Ovary (tissue), 9 donors: Measurements from ENCODE around the gene MBD4. TPM values are rescaled to one million over a fixed set of nuclear protein-coding genes. Genes with fewer than 3 reads are reported as not detected.

ENCODE experiments used
- DNase-seq, 5 donors: peaks; one replicate each; pipeline ENCODE4 v3.0.0-alpha.2; 2019 to 2020
- H3K27ac ChIP-seq, 2 donors: fragments of 200-600 bp; one replicate each; pipeline versions ENCODE4 v1.5.1 to v1.8.0; 2019 to 2022
- H3K27me3 ChIP-seq: fragments of 200-600 bp; one replicate; pipeline ENCODE4 v1.8.0; 2022
- H3K36me3 ChIP-seq: fragments of 200-600 bp; sonication (generic); one replicate; pipeline ENCODE4 v1.5.1; 2019
- H3K4me1 ChIP-seq: one replicate; pipeline ENCODE4 v1.8.1; 2013; ENCODE audit warnings: mild to moderate bottlenecking, moderate library complexity; ENCODE audit not compliant: insufficient read depth
- H3K4me3 ChIP-seq: fragments of 200-600 bp; sonication (generic); one replicate; pipeline ENCODE4 v1.5.1; 2017
- H3K9me3 ChIP-seq, 2 donors: fragments of 200-600 bp in 1 of 2; sonication (generic) in 1 of 2; one replicate each; pipeline versions ENCODE4 v1.5.1 to v1.8.1; 2013 to 2019; ENCODE audit warnings: mild to moderate bottlenecking in 1 of 2, moderate library complexity in 1 of 2
- EP300 ChIP-seq: sonication (generic); formaldehyde crosslinking; IDR thresholded peaks from one replicate; pipeline ENCODE4 v1.6.1; 2017; ENCODE audit warnings: antibody characterized with exemption
- POLR2A ChIP-seq: fragments of 450-650 bp; IDR thresholded peaks from one replicate; pipeline ENCODE4 v1.6.1; 2017; ENCODE audit warnings: antibody characterized with exemption, mild to moderate bottlenecking, moderate library complexity
- WGBS, 3 donors: extraction: QIAGEN DNeasy Blood & Tissue Kit in 1 of 3; methylation state at CpG; one replicate each; pipeline versions ENCODE4 v1.1.5 to v1.1.7; 2013 to 2017; 5-methylcytosine and 5-hydroxymethylcytosine counted together
- intact Hi-C, 4 donors: fragments of 100-400 bp; cut with DNase I; formaldehyde crosslinking; loops; one replicate each; pipeline versions ENCODE4 v1.11.0 to v1.15.1; 2022 to 2023
- polyA plus RNA-seq, 2 donors: library from polyadenylated mRNA; stranded (reverse); fragments of 200-250 nt in 1 of 2; fragments of 350-450 nt in 1 of 2; fragmentation: Illumina TruSeq in 1 of 2; extraction: RNeasy Lipid Tissue Mini Kit (QIAGEN cat#74804) in 1 of 2; gene quantifications; one replicate each; pipeline ENCODE4 v1.2.3, GENCODE V29; 2013 to 2014
- total RNA-seq, 7 donors: library from RNA; depleted of rRNA in 2 of 7; stranded (reverse); fragments of >200 nt in 2 of 7; fragmentation: NEBNext Ultra II Directional in 3 of 7; extraction: Animal tissue kit (Norgen Biotek cat#: 25700) in 3 of 7; gene quantifications; one replicate each; pipeline versions ENCODE4 v1.1.0 to v1.2.4, GENCODE V29; 2016 to 2023
- TF ChIP-seq, protein P1 (sequence below), 3 donors: fragments of 450-650 bp in 2 of 3; fragments of 200-600 bp in 1 of 3; IDR thresholded peaks; one replicate each; pipeline versions ENCODE4 v1.5.1 to v1.8.0; 2016 to 2022; ENCODE audit warnings: antibody characterized with exemption in 3 of 3, mild to moderate bottlenecking in 1 of 3
- donor health status: DM: no; HTN: no; CAD: no; lungs with moderate emphysema.
- donor health status: DM: no; HTN: no; CAD: no.
- donor health status: Bipolar disorder and iron deficiency.
- donor health status: DM: yes; HTN: yes; CAD: no.
- donor health status: DM: no; HTN: no; CAD: no.
- donor health status: DM: yes; HTN: yes; CAD: no.

MBD4 gene
- total and polyA plus RNA-seq, 9 donors = 19.5 to 60.0 (median 29.2) TPM

DNA sequence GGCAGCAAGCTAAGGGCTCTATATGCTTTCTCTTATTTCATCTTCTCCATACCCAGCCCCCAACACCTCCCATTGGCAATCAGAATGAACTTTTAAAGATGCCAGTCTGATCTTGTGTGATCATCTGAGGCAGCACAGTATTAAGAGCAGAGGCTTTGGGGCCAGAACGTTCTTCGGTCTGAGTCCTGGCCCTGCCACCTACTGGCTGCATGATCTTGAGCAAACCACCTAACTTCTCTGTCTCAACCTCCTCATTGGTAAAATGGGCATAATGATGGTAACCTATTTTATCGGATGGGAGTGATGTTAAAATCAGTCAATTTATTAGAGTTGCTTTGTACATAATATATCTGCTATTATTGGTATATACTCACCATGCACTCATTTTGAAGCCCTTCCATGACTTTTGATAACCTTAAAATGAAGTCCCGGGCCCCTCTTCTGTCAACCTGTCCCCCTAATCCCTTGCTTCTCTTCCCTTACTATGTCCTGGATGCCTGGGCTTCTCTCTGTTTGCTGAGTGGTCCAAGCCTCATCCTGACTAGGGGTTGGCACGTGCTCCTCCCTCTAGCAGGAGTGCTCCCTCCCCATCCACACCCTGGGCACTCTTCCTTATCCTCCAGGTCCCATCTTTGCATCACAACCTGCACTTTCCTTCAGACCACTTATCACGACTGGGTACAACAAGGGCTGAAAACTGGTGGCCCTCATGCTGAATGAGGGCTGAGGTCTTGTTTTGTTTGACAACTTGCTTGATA is 17.6 kb downstream of the MBD4 start:
- 76 to 81% (median 80%) methylated on average over 6 of the region's 6 CpGs for WGBS, 3 donors
- Histone ChIP-seq H3K27me3 (no peaks in the 10 kb centered on the region), H3K9me3 (no peaks in the 10 kb centered on the region), H3K4me1 (peaks cover 6% of the 10 kb centered on the region), H3K36me3 (no peaks in the 10 kb centered on the region), H3K27ac (no peak overlapping the region), H3K4me3 (no peak overlapping the region)
- TF ChIP-seq, protein P1, sequence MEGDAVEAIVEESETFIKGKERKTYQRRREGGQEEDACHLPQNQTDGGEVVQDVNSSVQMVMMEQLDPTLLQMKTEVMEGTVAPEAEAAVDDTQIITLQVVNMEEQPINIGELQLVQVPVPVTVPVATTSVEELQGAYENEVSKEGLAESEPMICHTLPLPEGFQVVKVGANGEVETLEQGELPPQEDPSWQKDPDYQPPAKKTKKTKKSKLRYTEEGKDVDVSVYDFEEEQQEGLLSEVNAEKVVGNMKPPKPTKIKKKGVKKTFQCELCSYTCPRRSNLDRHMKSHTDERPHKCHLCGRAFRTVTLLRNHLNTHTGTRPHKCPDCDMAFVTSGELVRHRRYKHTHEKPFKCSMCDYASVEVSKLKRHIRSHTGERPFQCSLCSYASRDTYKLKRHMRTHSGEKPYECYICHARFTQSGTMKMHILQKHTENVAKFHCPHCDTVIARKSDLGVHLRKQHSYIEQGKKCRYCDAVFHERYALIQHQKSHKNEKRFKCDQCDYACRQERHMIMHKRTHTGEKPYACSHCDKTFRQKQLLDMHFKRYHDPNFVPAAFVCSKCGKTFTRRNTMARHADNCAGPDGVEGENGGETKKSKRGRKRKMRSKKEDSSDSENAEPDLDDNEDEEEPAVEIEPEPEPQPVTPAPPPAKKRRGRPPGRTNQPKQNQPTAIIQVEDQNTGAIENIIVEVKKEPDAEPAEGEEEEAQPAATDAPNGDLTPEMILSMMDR (IDR thresholded peaks at IDR 0.05) = no peak
- no peak for TF ChIP-seq EP300
- TF ChIP-seq POLR2A = no peak
- DNase-seq = peak in 1 of 5 donors; percentile 12
- intact Hi-C loops = no loop called here

DNA sequence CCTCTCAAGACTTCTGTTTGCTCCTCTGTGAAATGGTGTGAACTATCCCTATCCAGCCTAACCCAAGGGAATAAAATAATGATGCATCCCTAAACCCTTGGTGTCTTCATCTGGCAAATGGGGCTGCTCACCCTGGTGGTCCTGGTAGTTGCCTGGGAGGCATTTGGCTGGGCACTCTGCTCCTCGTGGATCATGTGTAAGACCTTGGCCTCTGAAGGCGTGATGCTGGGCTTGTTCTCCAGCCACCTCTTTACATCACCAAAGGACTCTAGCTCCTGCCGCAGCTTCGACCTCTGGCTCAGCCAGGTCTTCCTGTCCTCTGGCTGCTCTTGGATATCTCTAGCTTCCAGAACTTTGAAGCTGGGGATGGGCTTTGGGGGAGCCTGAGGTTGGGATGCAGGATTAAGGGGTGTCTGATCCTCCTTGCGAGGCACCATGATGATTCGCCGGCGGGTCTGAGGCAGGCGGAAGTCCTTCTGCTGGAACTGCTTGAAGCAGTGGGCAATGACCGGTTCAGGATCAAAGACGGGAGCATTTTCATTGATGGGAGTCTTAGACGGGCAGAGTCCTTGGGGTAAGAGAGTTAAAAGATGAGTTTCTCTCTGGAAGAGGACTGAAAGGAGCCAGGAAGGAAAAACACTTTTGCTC is 18.4 kb downstream of the MBD4 start:
- Histone ChIP-seq H3K4me1 (peaks cover 6% of the 10 kb centered on the region), H3K27ac (no peak overlapping the region), H3K9me3 (no peaks in the 10 kb centered on the region), H3K4me3 (no peak overlapping the region), H3K27me3 (no peaks in the 10 kb centered on the region), H3K36me3 (no peaks in the 10 kb centered on the region)
- TF ChIP-seq EP300 = no peak
- intact Hi-C loops = no loop called here
- 91 to 95% (median 92%) methylated on average over 12 of the region's 12 CpGs for WGBS, 3 donors
- DNase-seq = no peak

DNA sequence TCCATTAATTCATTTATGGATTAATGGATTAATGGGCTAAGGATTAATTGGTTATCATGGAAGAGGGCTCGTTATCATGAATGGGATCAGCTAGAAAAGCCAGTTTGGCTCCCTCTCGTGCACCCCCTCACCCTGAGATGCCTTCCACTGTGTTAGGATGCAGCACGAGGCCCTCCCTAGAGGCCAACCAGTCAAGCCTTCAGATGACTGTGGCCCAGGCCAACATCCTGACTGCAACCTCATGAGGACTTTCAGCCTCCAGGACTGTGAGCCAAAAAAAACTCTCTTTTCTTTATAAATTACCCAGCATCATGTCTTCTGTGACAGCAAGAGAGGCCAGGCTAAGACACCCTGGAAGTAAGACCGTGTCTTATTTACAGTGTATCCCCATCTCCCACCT is 20.3 kb downstream of the MBD4 start:
- Histone ChIP-seq H3K27ac (no peak overlapping the region), H3K4me3 (no peak overlapping the region), H3K36me3 (no peaks in the 10 kb centered on the region), H3K27me3 (no peaks in the 10 kb centered on the region), H3K9me3 (no peaks in the 10 kb centered on the region), H3K4me1 (peaks cover 6% of the 10 kb centered on the region)
- no peak for DNase-seq
- TF ChIP-seq EP300 (no peak), POLR2A (no peak)
- TF ChIP-seq, protein P1 (IDR thresholded peaks at IDR 0.05) = no peak
- 70 to 92% (median 80%) methylated on average over 4 of the region's 4 CpGs for WGBS, 3 donors
- intact Hi-C loops = no loop called here

DNA sequence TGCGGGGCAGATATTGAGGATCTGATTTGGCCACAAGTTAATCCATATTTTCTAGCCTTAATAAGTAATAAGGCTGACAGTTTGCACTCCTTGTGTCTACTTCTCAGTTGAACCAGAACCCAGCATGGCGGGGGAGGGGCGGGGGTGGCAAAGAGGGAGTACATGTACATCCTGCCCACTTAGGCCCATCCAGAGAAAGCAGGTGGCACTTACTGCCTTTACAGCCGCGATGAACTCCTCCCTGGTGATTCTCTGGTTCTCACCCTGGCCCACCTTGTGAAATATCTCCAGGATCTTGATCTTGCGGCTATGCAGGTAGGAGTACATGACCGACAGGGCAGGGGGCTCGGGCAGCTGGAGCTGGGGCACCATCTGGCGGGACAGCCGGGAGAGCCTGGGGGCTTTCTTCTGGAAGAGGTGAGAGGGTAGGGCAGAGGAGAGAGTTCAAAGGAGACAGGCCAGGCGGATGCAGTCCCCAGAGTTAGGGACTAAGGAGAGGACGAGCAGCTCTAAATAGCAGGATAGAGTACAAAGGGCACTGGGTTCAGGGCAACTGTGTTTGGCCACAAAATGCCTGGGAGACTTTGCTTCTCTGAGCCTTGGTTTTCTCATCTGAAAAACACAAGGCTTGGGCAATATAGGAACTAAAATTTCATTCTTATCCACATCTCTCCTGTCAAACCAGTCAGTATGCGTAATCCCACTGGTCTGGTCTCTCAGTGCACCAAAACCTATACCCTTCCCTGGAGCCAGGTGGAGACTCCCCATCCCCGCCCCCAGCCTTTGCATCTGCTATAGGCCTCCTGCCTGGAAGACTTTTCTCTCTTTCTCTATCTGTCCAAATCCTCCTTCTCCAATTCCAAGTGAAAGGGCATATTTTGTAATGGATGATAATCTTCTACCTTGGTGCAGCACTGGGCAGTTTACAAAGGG is 21.4 kb downstream of the MBD4 start:
- peak in 1 of 5 donors; percentile 40 for DNase-seq
- intact Hi-C loops = no loop called here

More for the DNA sequence above, 21.4 kb downstream of the MBD4 start:
- TF ChIP-seq POLR2A = no peak
- TF ChIP-seq, protein P1 (IDR thresholded peaks at IDR 0.05) = no peak
- no peak for TF ChIP-seq EP300
- no peaks in the 10 kb centered on the region for H3K27me3 ChIP-seq
- no peaks in the 10 kb centered on the region for H3K36me3 ChIP-seq
- WGBS, 3 donors = 79 to 88% (median 83%) methylated on average over 14 of the region's 14 CpGs
- H3K4me3 ChIP-seq = no peak overlapping the region
- peaks cover 6% of the 10 kb centered on the region for H3K4me1 ChIP-seq
- H3K9me3 ChIP-seq = no peaks in the 10 kb centered on the region
- peak overlapping the region; percentile 18 to 51 for H3K27ac ChIP-seq
